ENCODE results near the gene FYN. TPM values are rescaled to one million over a fixed set of nuclear protein-coding genes. Genes with fewer than 3 reads are reported as not detected.

Gene FYN
- total and polyA plus RNA-seq, 2 experiments from 2014 or later, result 58.6 to 166 TPM

DNA sequence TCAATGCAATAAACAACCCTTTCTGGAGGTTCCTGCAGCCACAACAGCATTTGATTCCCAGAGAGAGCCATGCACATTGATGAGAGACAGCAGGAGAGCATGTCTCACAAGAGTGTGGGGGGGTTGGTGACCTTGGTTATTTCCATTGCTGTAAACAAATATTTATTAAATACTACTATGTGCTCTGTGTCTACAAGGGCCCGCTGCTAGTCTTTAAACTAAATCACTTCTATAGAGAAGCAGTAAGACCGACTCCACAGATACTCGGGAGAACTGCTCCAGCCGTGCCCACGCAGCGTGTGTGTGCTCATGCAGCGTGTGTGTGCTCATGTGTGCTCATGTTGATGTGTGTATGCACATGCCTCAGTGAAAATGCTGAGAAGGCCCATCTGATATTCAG lies 184.9 kb downstream of the FYN start:
- no peak overlapping the region for H3K4me3 ChIP-seq
- no peaks in the 10 kb centered on the region for H3K9me2 ChIP-seq (ENCODE audit: insufficient read depth)
- peaks cover 22% of the 10 kb centered on the region for H3K4me1 ChIP-seq (ENCODE audit: insufficient read depth)
- 0 out of 2 replicates have a peak, but pooled peaks cover 9% of the 10 kb centered on the region for H3K79me2 ChIP-seq (ENCODE audit: insufficient read depth)
- H2AFZ ChIP-seq, result no peak overlapping the region
- TF ChIP-seq EZH2phosphoT487 (IDR thresholded peaks at IDR 0.05; ENCODE audit: insufficient read depth, low read depth) (no peak), EZH2 (IDR thresholded peaks at IDR 0.05; ENCODE audit: insufficient read depth, poor library complexity, severe bottlenecking) (no peak)
- 96 to 97% methylated on average over 7 of the region's 7 CpGs for WGBS, 2 experiments (ENCODE audit: low coverage in 1 of 2, low lambda C conversion rate in 2 of 2, missing lambda C conversion rate in 2 of 2)
- H3K4me2 ChIP-seq (ENCODE audit: unreplicated experiment), result no peak overlapping the region
- no peak for DNase-seq
- H3K36me3 ChIP-seq (ENCODE audit: low read depth), result peaks cover 43% of the 10 kb centered on the region
- H3K9me3 ChIP-seq (ENCODE audit: low read depth), result no peaks in the 10 kb centered on the region
- H3K27me3 ChIP-seq (replicated peaks; ENCODE audit: insufficient read depth), result no peaks in the 10 kb centered on the region
- H3K27ac ChIP-seq, result no peak overlapping the region
- no peak overlapping the region for H3K9ac ChIP-seq
- H3F3A ChIP-seq (ENCODE audit: insufficient read depth), result peaks cover 14% of the 10 kb centered on the region
- no peaks in the 10 kb centered on the region for H4K20me1 ChIP-seq (ENCODE audit: insufficient read depth)
- in situ Hi-C loops (cut with MboI), result no loop called here

DNA sequence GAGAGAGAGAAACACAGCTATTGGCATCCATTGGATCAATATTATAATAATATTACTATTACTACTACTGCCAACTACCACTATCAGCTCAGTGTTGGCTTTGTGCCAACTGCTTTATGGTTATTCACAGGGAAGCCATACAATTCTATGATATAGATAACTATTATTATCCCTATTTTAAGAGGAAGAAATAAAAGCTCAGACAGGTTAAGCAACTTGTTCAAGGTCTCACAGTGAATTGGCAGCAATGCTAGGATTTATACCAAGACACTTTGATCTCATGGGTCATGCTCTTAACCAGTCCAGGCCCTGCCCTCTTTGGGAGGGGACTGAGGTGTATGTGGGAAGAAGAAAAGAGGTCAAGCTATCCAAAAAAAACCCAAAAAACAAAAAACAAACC lies 185.6 kb downstream of the FYN start:
- TF ChIP-seq EZH2 (IDR thresholded peaks at IDR 0.05; ENCODE audit: insufficient read depth, poor library complexity, severe bottlenecking), result no peak
- TF ChIP-seq EZH2phosphoT487 (IDR thresholded peaks at IDR 0.05; ENCODE audit: insufficient read depth, low read depth), result no peak
- H3K4me2 ChIP-seq (ENCODE audit: unreplicated experiment), result no peak overlapping the region
- H3K36me3 ChIP-seq (ENCODE audit: low read depth), result peaks cover 37% of the 10 kb centered on the region
- H3K9me2 ChIP-seq (ENCODE audit: insufficient read depth), result no peaks in the 10 kb centered on the region
- H3K79me2 ChIP-seq (ENCODE audit: insufficient read depth), result 0 out of 2 replicates have a peak, but pooled peaks cover 9% of the 10 kb centered on the region
- peaks cover 27% of the 10 kb centered on the region for H3K4me1 ChIP-seq (ENCODE audit: insufficient read depth)
- no peak overlapping the region for H3K27ac ChIP-seq
- no peak for DNase-seq
- H3K27me3 ChIP-seq (replicated peaks; ENCODE audit: insufficient read depth), result no peaks in the 10 kb centered on the region
- no peaks in the 10 kb centered on the region for H4K20me1 ChIP-seq (ENCODE audit: insufficient read depth)
- no peak overlapping the region for H3K9ac ChIP-seq
- H3K4me3 ChIP-seq, result no peak overlapping the region
- H2AFZ ChIP-seq, result no peak overlapping the region
- H3K9me3 ChIP-seq (ENCODE audit: low read depth), result no peaks in the 10 kb centered on the region
- peaks cover 21% of the 10 kb centered on the region for H3F3A ChIP-seq (ENCODE audit: insufficient read depth)
- in situ Hi-C loops (cut with MboI), result no loop called here

DNA sequence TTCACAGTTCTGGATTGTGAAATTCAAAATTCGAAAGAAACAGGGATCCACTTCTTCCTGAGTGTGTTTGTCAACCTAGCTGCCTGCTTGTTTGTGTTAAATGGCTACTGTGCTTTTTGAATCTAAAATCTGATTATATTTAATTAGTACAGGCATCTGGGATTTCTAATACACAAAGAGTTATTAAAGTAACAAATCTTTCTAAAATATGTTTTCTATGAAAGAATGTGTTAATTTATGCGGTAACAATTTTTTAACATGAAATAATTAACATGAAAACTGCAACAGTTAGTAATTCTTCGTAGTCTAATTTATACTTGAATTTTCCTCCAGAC lies 186.4 kb downstream of the FYN start:
- Histone ChIP-seq H4K20me1 (ENCODE audit: insufficient read depth) (no peaks in the 10 kb centered on the region), H3F3A (ENCODE audit: insufficient read depth) (peaks cover 26% of the 10 kb centered on the region), H3K79me2 (ENCODE audit: insufficient read depth) (0 out of 2 replicates have a peak, but pooled peaks cover 9% of the 10 kb centered on the region), H3K9me2 (ENCODE audit: insufficient read depth) (no peaks in the 10 kb centered on the region), H3K36me3 (ENCODE audit: low read depth) (peaks cover 42% of the 10 kb centered on the region), H3K27ac (no peak overlapping the region), H3K4me3 (no peak overlapping the region), H3K4me1 (ENCODE audit: insufficient read depth) (peaks cover 27% of the 10 kb centered on the region), H3K9ac (peak overlapping the region; percentile 26; the same call in 1 of the 2 replicates), H3K4me2 (ENCODE audit: unreplicated experiment) (peak overlapping the region; percentile 40), H3K9me3 (ENCODE audit: low read depth) (no peaks in the 10 kb centered on the region), H2AFZ (0 out of 2 replicates have a peak overlapping the region, but pooled peaks have one; percentile 18), H3K27me3 (replicated peaks; ENCODE audit: insufficient read depth) (no peaks in the 10 kb centered on the region)
- WGBS, 2 experiments (ENCODE audit: low coverage in 1 of 2, low lambda C conversion rate in 2 of 2, missing lambda C conversion rate in 2 of 2), result 41 to 42% methylated on average over 3 of the region's 3 CpGs
- in situ Hi-C loops (cut with MboI), result no loop called here
- no peak for DNase-seq
- no peak for TF ChIP-seq EZH2 (IDR thresholded peaks at IDR 0.05; ENCODE audit: insufficient read depth, poor library complexity, severe bottlenecking)
- no peak for TF ChIP-seq EZH2phosphoT487 (IDR thresholded peaks at IDR 0.05; ENCODE audit: insufficient read depth, low read depth)

DNA sequence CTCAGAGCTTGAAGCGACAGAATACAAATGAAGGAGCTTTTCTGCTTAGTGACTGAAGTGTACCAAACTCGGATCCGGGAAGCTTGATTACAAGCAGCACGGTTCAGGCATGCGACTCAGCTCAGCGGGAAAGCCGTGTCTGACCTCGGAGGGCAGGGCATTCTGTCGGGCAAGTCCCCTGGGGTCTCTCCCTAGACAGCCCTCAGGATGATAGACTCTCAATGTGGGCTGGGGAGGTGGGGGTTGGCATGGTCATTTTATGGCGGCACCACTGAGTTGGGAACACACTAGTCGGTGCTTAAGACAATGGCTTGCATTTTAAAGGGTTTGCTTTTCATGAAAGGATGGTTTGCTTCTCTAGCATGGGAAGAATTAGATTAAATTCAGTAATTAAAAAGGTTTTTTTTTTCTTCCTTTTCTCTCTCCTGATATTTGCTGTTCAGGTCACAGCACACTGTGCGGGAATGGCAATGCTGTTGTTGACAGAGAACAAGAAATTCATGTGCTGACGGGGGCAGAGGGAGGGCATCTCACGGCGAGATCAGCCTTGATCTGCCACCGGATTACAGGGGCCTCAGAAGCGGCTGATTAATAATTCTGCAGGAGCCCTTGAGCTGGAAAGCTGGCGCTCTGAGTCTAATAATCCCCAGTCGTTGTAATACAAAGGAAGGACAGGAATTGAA lies 186.9 kb downstream of the FYN start:
- H3K9ac ChIP-seq, result peak overlapping the region; percentile 26; the same call in 1 of the 2 replicates
- TF ChIP-seq EZH2 (IDR thresholded peaks at IDR 0.05; ENCODE audit: insufficient read depth, poor library complexity, severe bottlenecking) (no peak), EZH2phosphoT487 (IDR thresholded peaks at IDR 0.05; ENCODE audit: insufficient read depth, low read depth) (no peak)
- in situ Hi-C loops (cut with MboI), result no loop called here
- no peak overlapping the region for H3K27ac ChIP-seq
- 0 out of 2 replicates have a peak, but pooled peaks cover 9% of the 10 kb centered on the region for H3K79me2 ChIP-seq (ENCODE audit: insufficient read depth)
- H3K27me3 ChIP-seq (replicated peaks; ENCODE audit: insufficient read depth), result no peaks in the 10 kb centered on the region
- H3K4me1 ChIP-seq (ENCODE audit: insufficient read depth), result peaks cover 27% of the 10 kb centered on the region
- no peak overlapping the region for H3K4me3 ChIP-seq
- peak; percentile 53 for DNase-seq
- peak overlapping the region; percentile 40 for H3K4me2 ChIP-seq (ENCODE audit: unreplicated experiment)
- H2AFZ ChIP-seq, result 0 out of 2 replicates have a peak overlapping the region, but pooled peaks have one; percentile 29
- WGBS, 2 experiments (ENCODE audit: low coverage in 1 of 2, low lambda C conversion rate in 2 of 2, missing lambda C conversion rate in 2 of 2), result 29 to 31% methylated on average over 19 of the region's 19 CpGs
- H3K9me3 ChIP-seq (ENCODE audit: low read depth), result no peaks in the 10 kb centered on the region
- no peaks in the 10 kb centered on the region for H4K20me1 ChIP-seq (ENCODE audit: insufficient read depth)
- H3F3A ChIP-seq (ENCODE audit: insufficient read depth), result peaks cover 26% of the 10 kb centered on the region
- no peaks in the 10 kb centered on the region for H3K9me2 ChIP-seq (ENCODE audit: insufficient read depth)
- peaks cover 39% of the 10 kb centered on the region for H3K36me3 ChIP-seq (ENCODE audit: low read depth)
